GM20000 (cell line): ENCODE results near the gene HAAO.
A peak's percentile ranks its signal among the peaks of the same experiment; 100 is the strongest.

ENCODE experiments used
- DNase-seq: peaks from one replicate; pipeline ENCODE4 v3.0.0; 2012; ENCODE audit warnings: low spot score
- TF ChIP-seq, protein P1 (sequence below): IDR thresholded peaks from 2 replicates; pipeline ENCODE4 v1.5.1; 2012; ENCODE audit warnings: mild to moderate bottlenecking, control low read depth; ENCODE audit errors: extremely low read depth, missing control alignments

The HAAO gene

GRCh38 chr2:42792583-42793333, at the start of gene HAAO:
TSS of gene HAAO (minus strand) at chr2:42792583. CDS start at chr2:42792536, 47 bp downstream.
- DNase-seq: peak; percentile 78

DNA sequence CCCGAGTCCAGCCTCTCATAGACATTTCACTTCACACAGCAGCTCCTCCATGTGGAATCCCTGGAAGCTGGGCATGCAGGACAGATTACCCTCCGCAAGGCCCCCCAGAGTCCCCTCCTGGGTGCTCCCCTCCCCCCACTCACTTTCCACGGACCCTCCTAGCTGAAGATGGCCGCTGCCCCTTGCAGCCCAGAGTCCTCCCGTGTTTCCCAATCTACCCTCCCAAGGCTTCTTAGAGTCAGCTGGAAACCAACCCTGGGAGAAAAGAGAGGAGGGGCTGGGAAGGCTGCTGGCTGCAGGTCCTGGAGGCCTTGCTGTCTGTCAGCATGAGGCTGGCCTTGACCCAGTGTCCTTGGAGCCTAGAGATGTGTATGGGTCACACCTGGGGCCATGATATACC, 49.0 kb upstream of the HAAO start:
- DNase-seq: no peak
- TF ChIP-seq, protein P1, sequence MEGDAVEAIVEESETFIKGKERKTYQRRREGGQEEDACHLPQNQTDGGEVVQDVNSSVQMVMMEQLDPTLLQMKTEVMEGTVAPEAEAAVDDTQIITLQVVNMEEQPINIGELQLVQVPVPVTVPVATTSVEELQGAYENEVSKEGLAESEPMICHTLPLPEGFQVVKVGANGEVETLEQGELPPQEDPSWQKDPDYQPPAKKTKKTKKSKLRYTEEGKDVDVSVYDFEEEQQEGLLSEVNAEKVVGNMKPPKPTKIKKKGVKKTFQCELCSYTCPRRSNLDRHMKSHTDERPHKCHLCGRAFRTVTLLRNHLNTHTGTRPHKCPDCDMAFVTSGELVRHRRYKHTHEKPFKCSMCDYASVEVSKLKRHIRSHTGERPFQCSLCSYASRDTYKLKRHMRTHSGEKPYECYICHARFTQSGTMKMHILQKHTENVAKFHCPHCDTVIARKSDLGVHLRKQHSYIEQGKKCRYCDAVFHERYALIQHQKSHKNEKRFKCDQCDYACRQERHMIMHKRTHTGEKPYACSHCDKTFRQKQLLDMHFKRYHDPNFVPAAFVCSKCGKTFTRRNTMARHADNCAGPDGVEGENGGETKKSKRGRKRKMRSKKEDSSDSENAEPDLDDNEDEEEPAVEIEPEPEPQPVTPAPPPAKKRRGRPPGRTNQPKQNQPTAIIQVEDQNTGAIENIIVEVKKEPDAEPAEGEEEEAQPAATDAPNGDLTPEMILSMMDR: no peak

More at GRCh38 chr2:42792583-42793333, at the start of gene HAAO:
- TF ChIP-seq, protein P1: no peak

DNA sequence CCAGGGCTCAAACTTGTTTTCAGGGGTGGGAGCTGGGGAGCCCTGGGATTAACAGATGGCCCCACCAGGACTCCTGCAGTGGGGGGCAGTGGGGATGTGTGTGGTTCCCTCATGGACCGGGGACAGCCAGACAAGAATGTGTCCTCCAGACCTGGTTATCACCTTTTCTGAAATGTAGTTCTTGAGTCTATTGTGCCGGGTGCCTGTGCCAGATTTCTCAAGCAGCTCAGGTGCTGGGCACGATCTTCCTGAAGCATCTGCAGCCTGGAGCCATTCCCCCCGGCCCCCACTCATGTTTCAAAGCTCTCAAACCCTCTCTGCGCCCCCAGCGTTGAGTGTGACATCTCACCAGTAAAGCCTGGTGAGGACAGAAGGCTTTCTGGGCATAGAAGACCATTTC, 48.4 kb upstream of the HAAO start:
- no peak for DNase-seq
- TF ChIP-seq, protein P1: no peak

DNA sequence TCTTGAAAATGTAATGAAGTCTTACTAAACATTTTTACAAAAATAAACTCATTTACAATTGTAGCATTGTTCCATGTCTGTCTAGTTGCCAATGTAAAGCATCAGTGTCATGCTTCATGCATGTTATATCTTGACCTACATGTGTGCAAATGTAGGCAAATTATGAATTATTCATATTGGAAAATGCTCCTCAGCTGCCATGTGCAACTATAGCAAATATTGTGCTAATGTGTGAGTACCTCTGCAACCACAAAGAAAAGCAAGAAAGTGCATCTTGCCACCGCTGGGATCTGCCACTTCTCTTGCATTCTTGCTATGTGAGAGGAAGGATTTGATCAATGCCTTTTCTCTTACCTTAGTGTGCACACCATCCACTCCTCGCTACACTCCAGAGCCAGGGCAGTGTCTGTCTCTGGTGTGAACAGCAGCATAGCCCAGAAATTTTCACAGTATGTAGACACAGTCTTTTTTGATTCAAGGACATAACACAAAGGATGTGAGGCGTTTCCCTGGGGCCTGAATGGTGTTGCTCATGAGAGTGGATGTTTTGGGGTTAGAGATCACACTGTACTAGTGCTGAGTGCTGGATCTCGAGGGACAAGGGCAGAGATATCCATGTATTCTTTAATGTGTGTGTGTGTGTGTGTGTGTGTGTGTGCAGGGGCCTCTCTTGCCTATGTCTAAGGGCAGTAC, 47.6 kb upstream of the HAAO start:
- no peak for DNase-seq
- TF ChIP-seq, protein P1: no peak

GRCh38 chr2:42838133-42838532, 45.8 kb upstream of the HAAO start:
- TF ChIP-seq, protein P1: no peak

GRCh38 chr2:42835577-42836371, 43.4 kb upstream of the HAAO start:
- TF ChIP-seq, protein P1: no peak
- DNase-seq: no peak

More at GRCh38 chr2:42838133-42838532, 45.8 kb upstream of the HAAO start:
- no peak for DNase-seq
